Measurements from ENCODE around the gene NSUN6.
"Not testable (repeated sequence)": the region's sequence is repeated elsewhere in the genome, so short reads cannot be mapped to it uniquely, and the experiment has no call there.

The NSUN6 gene

GRCh38 chr10:18659125-18659818 is 7.9 kb upstream of the NSUN6 start, which contains the start of gene ARL5B:
Gene ARL5B (plus strand): TSS chr10:18659431. CDS start chr10:18659638, 207 bp downstream.
- DNase-seq = peak; percentile 53

- DNase-seq = no peak
These were observed 7.1 kb upstream of the NSUN6 start for GRCh38 chr10:18658271-18659124.

GRCh38 chr10:18656724-18657123 is 5.3 kb upstream of the NSUN6 start:
- DNase-seq = no peak

- no peak for DNase-seq
These were observed 1.7 kb upstream of the NSUN6 start for GRCh38 chr10:18653112-18653511.

- no peak for DNase-seq
These were observed 886 bp downstream of the NSUN6 start for GRCh38 chr10:18650404-18650997.

GRCh38 chr10:18649364-18649959 is 1.9 kb downstream of the NSUN6 start:
- no peak for DNase-seq

GRCh38 chr10:18647945-18648344 is 3.4 kb downstream of the NSUN6 start:
- DNase-seq = peak; percentile 9

- DNase-seq = no peak
These were observed 4.2 kb downstream of the NSUN6 start for GRCh38 chr10:18647151-18647550.

GRCh38 chr10:18639719-18640118 is 11.7 kb downstream of the NSUN6 start:
- DNase-seq = not testable (repeated sequence)

- not testable (repeated sequence) for DNase-seq
These were observed 14.0 kb downstream of the NSUN6 start for GRCh38 chr10:18637400-18637799.

- DNase-seq = no peak
These were observed 15.4 kb downstream of the NSUN6 start for GRCh38 chr10:18635995-18636394.

GRCh38 chr10:18632500-18632899 is 18.9 kb downstream of the NSUN6 start:
- DNase-seq = not testable (repeated sequence)

- DNase-seq = not testable (repeated sequence)
These were observed 23.9 kb downstream of the NSUN6 start for GRCh38 chr10:18627452-18628018.

GRCh38 chr10:18625886-18626285 is 25.5 kb downstream of the NSUN6 start:
- DNase-seq = no peak

- DNase-seq = not testable (repeated sequence)
These were observed 27.7 kb downstream of the NSUN6 start for GRCh38 chr10:18623671-18624070.

GRCh38 chr10:18620856-18621255 is 30.5 kb downstream of the NSUN6 start:
- DNase-seq = no peak

GRCh38 chr10:18619016-18619415 is 32.4 kb downstream of the NSUN6 start:
- DNase-seq = no peak

GRCh38 chr10:18616337-18616736 is 35.0 kb downstream of the NSUN6 start:
- DNase-seq = no peak

GRCh38 chr10:18615618-18616017 is 35.8 kb downstream of the NSUN6 start:
- no peak for DNase-seq

- no peak for DNase-seq
These were observed 40.2 kb downstream of the NSUN6 start for GRCh38 chr10:18611168-18611567.

- no peak for DNase-seq
These were observed 40.9 kb downstream of the NSUN6 start for GRCh38 chr10:18610517-18610916.

- no peak for DNase-seq
These were observed 42.8 kb downstream of the NSUN6 start for GRCh38 chr10:18608596-18608995.
